ENCODE measurements around the gene ST7. TPM values are rescaled to one million over a fixed set of nuclear protein-coding genes. Genes with fewer than 3 reads are reported as not detected.

The ST7 gene
- total and polyA plus RNA-seq, 2 donors (not counting 3 experiments of a cell fraction or from before 2014, with no cell fraction given): 18.6 to 24.9 TPM

- Histone ChIP-seq H3K4me1 (ENCODE audit: control insufficient read depth, extremely low read depth, insufficient read depth, low read length) (no peaks in the 10 kb centered on the region), H3K36me3 (ENCODE audit: control insufficient read depth in 2 of 2, extremely low read depth in 1 of 2, insufficient read depth in 2 of 2, low read length in 2 of 2) (peaks cover 17 to 30% of the 10 kb centered on the region in 2 experiments), H3K27ac (ENCODE audit: insufficient read depth, low read depth, low read length) (no peak overlapping the region), H3K9ac (replicated peaks; ENCODE audit: extremely low read depth, insufficient read depth, low read length) (no peak overlapping the region), H3K9me1 (replicated peaks; ENCODE audit: control insufficient read depth, extremely low read depth, insufficient read depth, low read length) (no peaks in the 10 kb centered on the region), H3K4me3 (replicated peaks in 1 of 3; ENCODE audit: insufficient read depth in 1 of 3, low read depth in 1 of 3, low read length in 3 of 3) (no peak overlapping the region), H3K4me2 (ENCODE audit: insufficient read depth, low read length) (no peak overlapping the region), H3K27me3 (ENCODE audit: control insufficient read depth in 2 of 2, insufficient read depth in 2 of 2, low read length in 2 of 2) (no peaks in the 10 kb centered on the region), H3K79me2 (ENCODE audit: control insufficient read depth, insufficient read depth, low read length) (peaks cover 11% of the 10 kb centered on the region), H2AFZ (ENCODE audit: low read depth, low read length) (no peak overlapping the region), H4K20me1 (replicated peaks; ENCODE audit: control insufficient read depth, extremely low read depth, insufficient read depth, low read length) (peaks cover 2% of the 10 kb centered on the region), H3K9me3 (replicated peaks; ENCODE audit: control insufficient read depth, insufficient read depth, low read length) (no peaks in the 10 kb centered on the region)
- no peak for FAIRE-seq
- BruUV-seq (replicated peaks): no TSS peak
- no peak for TF ChIP-seq POLR2AphosphoS5 (IDR thresholded peaks at IDR 0.05; ENCODE audit: insufficient read depth, low read depth, low read length)
- ChIA-PET POLR2A (no interaction called here), CTCF (interaction anchor here (0.9 to 1.7 kb wide), 4 partner anchors 9 to 240 kb away, joined by 3 to 8 read pairs (median 3); partner anchors contain the start of gene MET)
- dilution Hi-C loops (cut with MboI; ENCODE audit: extremely low pct_ligation_motif_present, low sequenced_read_pairs): no loop called here
- intact Hi-C loops (cut with micrococcal nuclease): no loop called here
- no peak for DNase-seq (ENCODE audit: low read depth, low spot score)
These were observed 41.5 kb upstream of the ST7 start for GRCh38 chr7:116911801-116912200.

DNA sequence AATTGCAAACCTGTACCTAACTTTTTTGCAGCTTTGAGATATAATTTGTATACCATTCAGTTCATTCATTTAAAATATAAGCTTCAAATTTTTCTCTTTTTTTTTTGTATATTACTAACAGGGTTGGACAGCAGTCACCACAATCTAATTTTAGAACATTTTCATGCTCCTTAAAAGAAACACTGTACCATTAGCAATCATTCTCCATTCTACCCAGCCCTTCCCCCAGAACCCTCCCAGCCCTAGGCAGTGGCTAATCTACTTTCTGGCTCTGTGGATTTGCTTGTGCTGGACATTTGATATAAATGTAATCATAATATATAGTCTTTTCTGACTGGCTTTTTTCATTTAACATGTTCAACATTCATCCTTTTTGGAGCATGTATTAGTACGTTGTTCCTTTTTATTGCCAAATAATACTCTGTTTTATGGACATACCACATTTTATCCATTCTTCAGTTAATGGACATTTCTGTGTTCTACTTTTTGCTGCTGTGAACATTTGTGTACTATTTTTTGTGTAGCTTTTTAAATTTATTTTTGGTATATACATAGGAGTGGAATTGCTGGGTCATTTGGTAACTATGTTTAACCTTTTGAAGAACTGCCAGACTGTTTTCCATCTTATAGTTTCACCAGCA, 40.9 kb upstream of the ST7 start:
- BruUV-seq (replicated peaks): no TSS peak
- no peak for TF ChIP-seq EZH2 (IDR thresholded peaks at IDR 0.05; ENCODE audit: borderline replicate concordance, low read depth, low read length, severe bottlenecking)
- TF ChIP-seq CTCF (IDR thresholded peaks at IDR 0.05; ENCODE audit: extremely low read depth in 1 of 2, insufficient read depth in 1 of 2, low read depth in 1 of 2, low read length in 2 of 2): no peak
- no peak for TF ChIP-seq JUN (IDR thresholded peaks at IDR 0.05; ENCODE audit: borderline replicate concordance, insufficient read depth, insufficient read length, low read depth)
- no peak for TF ChIP-seq GATA2 (IDR thresholded peaks at IDR 0.05; ENCODE audit: insufficient read depth, insufficient read length, low read depth, low read length)
- TF ChIP-seq MYC (IDR thresholded peaks at IDR 0.05; ENCODE audit: low read depth, low read length): no peak
- no peak for TF ChIP-seq FOS (IDR thresholded peaks at IDR 0.05; ENCODE audit: borderline replicate concordance, insufficient read depth, low read length)
- no peak for TF ChIP-seq POLR2AphosphoS5 (IDR thresholded peaks at IDR 0.05; ENCODE audit: insufficient read depth, low read depth, low read length)
- no peak for TF ChIP-seq POLR2A (IDR thresholded peaks at IDR 0.05; ENCODE audit: low read depth, low read length)
- no peak for TF ChIP-seq MAX (IDR thresholded peaks at IDR 0.05; ENCODE audit: insufficient read depth, insufficient read length)
- Histone ChIP-seq H3K4me1 (ENCODE audit: control insufficient read depth, extremely low read depth, insufficient read depth, low read length) (no peaks in the 10 kb centered on the region), H2AFZ (ENCODE audit: low read depth, low read length) (no peak overlapping the region), H3K4me3 (replicated peaks in 1 of 3; ENCODE audit: insufficient read depth in 1 of 3, low read depth in 1 of 3, low read length in 3 of 3) (no peak overlapping the region), H3K27ac (ENCODE audit: insufficient read depth, low read depth, low read length) (no peak overlapping the region), H3K9me1 (replicated peaks; ENCODE audit: control insufficient read depth, extremely low read depth, insufficient read depth, low read length) (no peaks in the 10 kb centered on the region), H3K79me2 (ENCODE audit: control insufficient read depth, insufficient read depth, low read length) (peaks cover 9% of the 10 kb centered on the region), H3K4me2 (ENCODE audit: insufficient read depth, low read length) (no peak overlapping the region), H3K9ac (replicated peaks; ENCODE audit: extremely low read depth, insufficient read depth, low read length) (no peak overlapping the region), H3K9me3 (replicated peaks; ENCODE audit: control insufficient read depth, insufficient read depth, low read length) (no peaks in the 10 kb centered on the region), H4K20me1 (replicated peaks; ENCODE audit: control insufficient read depth, extremely low read depth, insufficient read depth, low read length) (peaks cover 2% of the 10 kb centered on the region), H3K27me3 (ENCODE audit: control insufficient read depth in 2 of 2, insufficient read depth in 2 of 2, low read length in 2 of 2) (no peaks in the 10 kb centered on the region), H3K36me3 (ENCODE audit: control insufficient read depth in 2 of 2, extremely low read depth in 1 of 2, insufficient read depth in 2 of 2, low read length in 2 of 2) (peaks cover 15 to 32% of the 10 kb centered on the region in 2 experiments)
- dilution Hi-C loops (cut with MboI; ENCODE audit: extremely low pct_ligation_motif_present, low sequenced_read_pairs): no loop called here
- intact Hi-C loops (cut with micrococcal nuclease): no loop called here
- DNase-seq (ENCODE audit: low read depth, low spot score): no peak
- no peak for FAIRE-seq
- POLR2A ChIA-PET: no interaction called here
- CTCF ChIA-PET: interaction anchor here (0.9 to 1.7 kb wide), 3 partner anchors 10 to 240 kb away, joined by 3 to 8 read pairs (median 3); partner anchors contain the start of gene MET

All from endothelial cell of umbilical vein (primary cell).